Brain microvascular endothelial cell (primary cell): ENCODE data around the gene ZNF20.

Source experiments
- DNase-seq: peaks from one replicate; pipeline ENCODE4 v3.0.0-alpha.2; 2020
- H3K27ac ChIP-seq: fragments of 250-450 bp; sonication (Bioruptor Pico); 2 replicates; pipeline ENCODE4 v1.5.1; 2020; ENCODE audit warnings: mild to moderate bottlenecking, moderate library complexity
- H3K27me3 ChIP-seq: fragments of 250-450 bp; sonication (Bioruptor Pico); replicated peaks from 2 replicates; pipeline ENCODE4 v1.5.1; 2020; ENCODE audit warnings: mild to moderate bottlenecking
- H3K36me3 ChIP-seq: fragments of 250-450 bp; sonication (Bioruptor Pico); replicated peaks from 2 replicates; pipeline ENCODE4 v1.5.1; 2020; ENCODE audit warnings: mild to moderate bottlenecking
- H3K4me3 ChIP-seq: 2 replicates; pipeline ENCODE4 v1.5.1; 2011; ENCODE audit warnings: low read depth, mild to moderate bottlenecking, control low read depth, low read length, moderate library complexity
- in situ Hi-C: cut with HindIII; loops from 2 replicates; pipeline ENCODE4 v1.10.0; 2017; ENCODE audit warnings: low sequenced_read_pairs, low pct_ligation_motif_present
- TF ChIP-seq, protein P1 (sequence below): IDR thresholded peaks from 2 replicates; pipeline ENCODE4 v1.5.1; 2011; ENCODE audit warnings: low read depth, mild to moderate bottlenecking, moderate library complexity, low read length, control low read depth, inconsistent platforms; ENCODE audit errors: missing control alignments

ZNF20 gene

GRCh38 chr19:12162882-12163806 is 23.0 kb upstream of the ZNF20 start, which contains the start of gene ZNF136:
ZNF136 (plus strand) TSS chr19:12163096; CDS start chr19:12163204, 108 bp downstream.
- no peaks in the 10 kb centered on the region for H3K27me3 ChIP-seq
- in situ Hi-C loops = no loop called here
- H3K27ac ChIP-seq = peak within 1 kb of the TSS; percentile 95
- peak within 1 kb of the TSS; percentile 92 for H3K4me3 ChIP-seq
- TF ChIP-seq, protein P1, sequence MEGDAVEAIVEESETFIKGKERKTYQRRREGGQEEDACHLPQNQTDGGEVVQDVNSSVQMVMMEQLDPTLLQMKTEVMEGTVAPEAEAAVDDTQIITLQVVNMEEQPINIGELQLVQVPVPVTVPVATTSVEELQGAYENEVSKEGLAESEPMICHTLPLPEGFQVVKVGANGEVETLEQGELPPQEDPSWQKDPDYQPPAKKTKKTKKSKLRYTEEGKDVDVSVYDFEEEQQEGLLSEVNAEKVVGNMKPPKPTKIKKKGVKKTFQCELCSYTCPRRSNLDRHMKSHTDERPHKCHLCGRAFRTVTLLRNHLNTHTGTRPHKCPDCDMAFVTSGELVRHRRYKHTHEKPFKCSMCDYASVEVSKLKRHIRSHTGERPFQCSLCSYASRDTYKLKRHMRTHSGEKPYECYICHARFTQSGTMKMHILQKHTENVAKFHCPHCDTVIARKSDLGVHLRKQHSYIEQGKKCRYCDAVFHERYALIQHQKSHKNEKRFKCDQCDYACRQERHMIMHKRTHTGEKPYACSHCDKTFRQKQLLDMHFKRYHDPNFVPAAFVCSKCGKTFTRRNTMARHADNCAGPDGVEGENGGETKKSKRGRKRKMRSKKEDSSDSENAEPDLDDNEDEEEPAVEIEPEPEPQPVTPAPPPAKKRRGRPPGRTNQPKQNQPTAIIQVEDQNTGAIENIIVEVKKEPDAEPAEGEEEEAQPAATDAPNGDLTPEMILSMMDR = no peak
- peak; percentile 97 for DNase-seq
- peaks cover 3% of the 10 kb centered on the region for H3K36me3 ChIP-seq

- no peak for DNase-seq
- TF ChIP-seq, protein P1 = no peak
- Histone ChIP-seq H3K27me3 (no peaks in the 10 kb centered on the region), H3K27ac (no peak overlapping the region), H3K36me3 (peaks cover 3% of the 10 kb centered on the region), H3K4me3 (peak overlapping the region; percentile 92)
- in situ Hi-C loops = no loop called here
These were observed 22.3 kb upstream of the ZNF20 start for GRCh38 chr19:12162513-12162881.

GRCh38 chr19:12159773-12160414 is 19.7 kb upstream of the ZNF20 start:
- TF ChIP-seq, protein P1 = no peak
- Histone ChIP-seq H3K4me3 (no peak overlapping the region), H3K27me3 (no peaks in the 10 kb centered on the region), H3K27ac (no peak overlapping the region), H3K36me3 (peaks cover 3% of the 10 kb centered on the region)
- DNase-seq = no peak
- in situ Hi-C loops = no loop called here

GRCh38 chr19:12156223-12157058 is 16.3 kb upstream of the ZNF20 start, which contains the start of gene ZNF625:
ZNF625 (minus strand) TSS chr19:12156734; CDS start chr19:12156558, 176 bp downstream.
- TF ChIP-seq, protein P1 = no peak
- DNase-seq = peak; percentile 85
- no peaks in the 10 kb centered on the region for H3K36me3 ChIP-seq
- H3K4me3 ChIP-seq = peak within 1 kb of the TSS; percentile 83
- in situ Hi-C loops = no loop called here
- peak within 1 kb of the TSS; percentile 43 for H3K27ac ChIP-seq
- no peaks in the 10 kb centered on the region for H3K27me3 ChIP-seq

- Histone ChIP-seq H3K36me3 (peaks cover 3% of the 10 kb centered on the region), H3K27ac (no peak overlapping the region), H3K27me3 (no peaks in the 10 kb centered on the region), H3K4me3 (peak overlapping the region; percentile 83)
- DNase-seq = no peak
- in situ Hi-C loops = no loop called here
- TF ChIP-seq, protein P1 = no peak
These were observed 15.2 kb upstream of the ZNF20 start for GRCh38 chr19:12155324-12155860.
